GM19351 (cell line): Measurements from ENCODE around the gene COX7A2L.
"Not testable (repeated sequence)": the region's sequence is repeated elsewhere in the genome, so short reads cannot be mapped to it uniquely, and the experiment has no call there.

Experiments used
- ATAC-seq: cut with Tn5 transposase; IDR thresholded peaks from one replicate; pipeline ENCODE4 v1.9.1; 2021; ENCODE audit warnings: mild to moderate bottlenecking, moderate library complexity; ENCODE audit not compliant: unreplicated experiment

The COX7A2L gene

DNA sequence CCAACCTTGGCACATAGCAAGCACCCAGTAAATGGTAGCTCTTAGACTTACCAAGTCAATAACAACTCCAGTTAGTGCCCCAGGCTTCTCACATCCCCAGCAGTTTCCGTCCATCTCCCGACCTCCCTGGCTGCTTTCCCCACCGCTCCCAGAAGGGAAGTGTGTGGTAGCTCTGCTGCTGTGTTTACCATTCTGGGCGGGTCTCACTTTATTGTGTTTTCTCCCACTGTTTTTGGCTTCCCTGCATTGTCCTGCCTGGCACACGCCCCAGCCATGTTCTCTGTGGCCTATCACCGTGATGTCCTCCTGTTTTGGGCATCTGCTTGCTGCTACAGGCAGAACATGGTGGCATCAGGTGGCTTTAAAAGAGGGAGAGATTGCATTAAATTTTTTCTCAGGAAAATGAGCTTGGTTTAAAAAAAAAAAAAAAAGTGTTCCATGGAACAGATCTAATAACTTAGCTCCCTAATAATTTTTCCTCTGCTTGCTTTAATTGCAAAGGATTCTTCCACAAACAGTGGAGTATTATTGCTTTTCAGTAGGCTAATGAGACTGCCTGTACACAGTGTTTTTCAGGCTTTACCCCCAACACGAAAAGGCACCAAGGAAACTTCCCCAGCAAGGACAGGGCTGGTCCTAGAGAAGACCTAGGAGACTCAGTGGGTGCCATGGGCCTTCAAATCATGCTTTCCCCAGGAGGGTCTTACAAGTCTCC lies 8.0 kb upstream of the COX7A2L start:
- ATAC-seq, result no peak

DNA sequence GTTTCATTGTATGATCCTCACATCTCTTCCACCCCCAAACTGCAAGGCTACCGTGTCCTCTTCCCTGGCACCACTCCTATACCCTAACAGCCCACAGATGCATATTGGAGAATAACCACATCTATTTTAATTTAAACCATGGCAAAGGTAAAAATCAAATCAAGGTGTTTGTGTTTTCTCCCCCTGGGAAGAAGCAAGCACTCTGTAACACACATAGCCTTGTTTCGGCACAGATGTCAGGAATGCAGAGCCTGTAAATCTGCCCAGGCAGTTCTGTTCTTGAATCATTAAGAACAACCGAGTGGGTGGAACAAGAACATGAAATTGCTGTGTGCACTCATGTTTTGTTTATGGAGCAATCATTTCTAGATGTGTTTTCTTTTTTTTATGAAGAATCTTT lies 6.8 kb upstream of the COX7A2L start:
- ATAC-seq, result no peak

GRCh38 chr2:42366411-42366810 lies 5.4 kb upstream of the COX7A2L start:
- ATAC-seq, result no peak

DNA sequence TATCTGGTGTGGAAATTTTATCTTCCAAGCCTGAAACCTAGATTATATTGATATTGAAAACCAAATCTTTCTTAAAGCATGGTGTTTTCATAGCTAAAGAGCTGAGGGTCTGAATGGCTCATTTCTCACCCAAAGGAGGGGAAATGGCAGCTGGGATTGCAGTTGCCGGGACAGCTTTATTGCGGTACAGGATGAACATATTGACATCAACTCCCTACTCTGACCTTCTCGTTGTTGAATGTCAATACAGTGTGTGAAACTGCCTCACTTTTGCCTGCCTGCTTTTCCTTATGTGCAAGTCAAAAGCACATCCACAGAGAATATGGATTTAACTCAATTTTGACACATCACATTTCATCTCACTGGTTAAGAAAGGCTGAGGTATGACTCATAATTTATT lies 3.6 kb upstream of the COX7A2L start:
- no peak for ATAC-seq

DNA sequence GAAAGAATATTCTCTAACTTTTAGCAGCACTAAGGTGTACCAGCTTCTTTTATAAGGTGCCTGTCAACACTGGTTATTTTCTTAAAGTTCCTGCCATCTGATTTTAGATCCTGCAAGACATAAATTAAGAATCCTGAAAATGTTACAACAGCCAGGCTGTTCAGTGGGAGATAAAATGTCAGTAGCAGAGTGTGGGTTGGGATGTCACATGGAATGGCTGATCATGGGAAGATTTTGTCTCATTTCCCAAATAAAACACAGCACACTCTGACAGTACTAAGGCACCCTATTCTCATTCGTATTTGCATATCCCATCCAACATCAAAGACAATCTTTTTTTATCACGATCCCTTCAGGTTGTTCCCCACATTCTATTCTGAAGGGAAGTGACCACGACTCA lies 2.4 kb upstream of the COX7A2L start:
- no peak for ATAC-seq

- no peak for ATAC-seq
Observed at GRCh38 chr2:42361728-42362283, 789 bp upstream of the COX7A2L start.

- ATAC-seq, result no peak
Observed at GRCh38 chr2:42360493-42360889, 526 bp downstream of the COX7A2L start.

DNA sequence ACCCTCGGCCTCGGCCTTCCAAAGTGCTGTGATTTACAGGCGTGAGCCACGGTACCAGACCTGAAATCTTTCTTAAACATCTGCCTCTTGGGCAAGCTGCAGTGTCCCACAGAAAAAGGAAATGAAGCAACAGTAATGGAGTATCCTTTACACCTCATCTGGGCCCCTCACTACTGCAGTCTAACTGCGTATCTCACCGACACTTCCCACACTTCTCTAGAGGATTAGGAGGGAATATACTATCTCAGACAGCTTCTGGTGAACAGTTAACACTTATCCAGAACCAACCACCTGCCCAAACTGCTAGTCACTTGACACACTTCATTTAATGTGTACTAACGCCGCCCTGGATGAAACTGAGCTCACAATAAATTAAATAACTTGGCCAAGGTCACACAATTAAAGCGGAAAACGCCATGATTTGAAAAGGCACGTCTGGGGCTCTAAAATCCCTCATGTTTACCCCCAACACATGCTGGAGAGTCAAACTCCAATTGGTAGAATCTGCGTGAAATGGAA lies 993 bp downstream of the COX7A2L start:
- ATAC-seq, result no peak

DNA sequence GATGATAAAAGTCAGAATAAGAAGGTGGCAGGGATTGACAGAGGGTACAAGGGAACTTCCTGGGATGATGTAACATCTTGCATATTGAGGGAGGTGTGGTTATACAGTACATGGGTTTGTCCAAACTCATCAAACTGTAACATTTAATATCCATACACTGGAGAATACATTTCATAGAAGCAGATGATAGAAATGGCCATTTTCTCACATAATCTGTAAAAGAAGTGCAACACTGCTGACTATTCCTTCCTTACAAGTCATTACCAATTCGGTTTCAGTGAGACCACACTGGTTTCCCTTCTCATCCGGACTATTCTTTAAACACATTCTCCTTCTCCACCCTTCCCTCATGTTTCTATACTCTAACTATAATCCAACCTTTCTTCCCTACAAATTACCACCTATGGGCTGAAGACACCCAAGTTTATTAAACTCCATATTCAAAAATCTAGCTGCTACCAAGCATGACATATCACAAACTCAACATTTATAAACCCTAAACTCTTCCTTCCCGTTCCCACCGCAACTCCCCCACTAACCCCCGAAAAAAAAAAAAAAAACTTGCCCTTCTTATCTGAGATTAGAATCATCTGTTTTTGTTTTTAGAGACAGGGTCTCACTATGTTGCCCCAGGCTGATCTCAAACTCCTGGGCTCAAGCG lies 1.6 kb downstream of the COX7A2L start:
- no peak for ATAC-seq

DNA sequence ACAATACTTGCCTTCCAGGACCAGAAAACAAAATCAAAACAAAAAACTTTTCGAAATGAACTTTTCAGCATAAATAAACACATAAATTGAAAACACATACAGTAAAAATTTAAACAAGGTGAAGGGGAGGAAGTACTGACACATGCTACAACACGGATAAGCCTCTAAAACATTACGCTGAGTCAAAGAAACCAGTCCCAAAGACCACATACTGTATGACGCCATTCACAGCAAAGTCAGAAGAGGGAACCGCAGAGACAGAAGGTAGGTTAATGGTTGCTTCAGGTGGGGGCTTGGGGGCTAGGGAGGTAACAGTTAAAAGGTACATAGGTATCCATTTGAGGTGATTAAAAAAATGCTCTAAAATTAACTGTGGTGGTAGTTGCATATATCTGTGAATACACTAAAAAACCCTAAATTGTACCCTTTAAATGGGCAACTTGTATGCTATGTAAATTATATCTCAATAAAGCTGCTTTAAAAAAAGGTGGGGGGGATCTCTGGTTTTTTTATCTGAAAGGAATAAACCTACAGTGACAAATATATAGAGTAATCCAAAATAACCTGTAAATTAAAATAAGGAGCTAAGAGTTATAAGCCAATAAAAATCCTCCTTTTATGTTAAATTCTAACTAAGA lies 7.1 kb downstream of the COX7A2L start:
- ATAC-seq, result no peak

- ATAC-seq, result no peak
Observed at GRCh38 chr2:42351864-42352263, 9.2 kb downstream of the COX7A2L start.

DNA sequence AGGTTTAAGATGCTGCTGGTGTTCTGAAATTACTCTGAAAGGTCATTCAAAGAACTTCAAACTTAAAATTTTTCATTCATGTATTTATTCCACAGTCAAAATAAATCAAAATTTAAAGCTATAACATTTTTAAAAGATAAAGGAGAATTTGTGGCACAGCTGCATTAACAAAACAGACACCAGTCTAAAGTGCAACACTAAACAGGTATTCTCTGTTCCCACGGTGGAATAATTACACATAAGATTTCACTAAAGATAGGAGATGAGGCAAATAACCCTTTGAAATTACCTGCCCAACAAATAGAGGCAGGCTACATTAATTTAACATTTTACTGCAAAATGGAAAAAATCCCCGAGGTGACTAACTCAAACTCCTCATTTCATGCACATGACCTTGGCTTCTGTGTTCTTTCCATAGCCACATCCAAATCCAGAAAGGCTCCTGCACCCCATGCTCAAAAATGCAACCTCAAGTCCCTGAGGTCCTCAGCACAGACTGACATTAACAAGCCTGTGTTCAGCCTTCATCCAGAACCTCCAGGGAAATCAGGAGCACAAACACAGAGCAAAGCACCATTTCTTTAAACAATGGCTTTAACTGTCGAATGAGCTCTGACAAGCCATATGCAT lies 10.5 kb downstream of the COX7A2L start:
- ATAC-seq, result no peak

- no peak for ATAC-seq
Observed at GRCh38 chr2:42348113-42348805, 12.8 kb downstream of the COX7A2L start.

DNA sequence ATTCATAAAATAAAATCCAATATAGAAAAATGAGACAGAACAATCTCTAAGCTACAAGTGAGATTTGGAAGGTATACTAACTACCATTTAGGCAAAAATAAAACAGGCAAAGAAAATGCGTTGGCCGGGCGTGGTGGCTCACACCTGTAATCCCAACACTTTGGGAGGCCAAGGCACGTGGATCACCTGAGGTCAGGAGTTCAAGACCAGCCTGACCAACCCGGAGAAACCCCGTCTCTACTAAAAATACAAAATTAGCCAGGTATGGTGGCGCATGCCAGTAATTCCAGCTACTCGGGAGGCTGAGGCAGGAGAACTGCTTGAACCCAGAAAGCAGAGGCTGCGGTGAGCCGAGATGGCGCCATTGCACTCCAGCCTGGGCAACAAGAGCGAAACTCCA lies 13.5 kb downstream of the COX7A2L start:
- not testable (repeated sequence) for ATAC-seq

- not testable (repeated sequence) for ATAC-seq
Observed at GRCh38 chr2:42346856-42347255, 14.2 kb downstream of the COX7A2L start.

GRCh38 chr2:42345986-42346385 lies 15.0 kb downstream of the COX7A2L start:
- ATAC-seq, result no peak

GRCh38 chr2:42342795-42343241 lies 18.2 kb downstream of the COX7A2L start:
- no peak for ATAC-seq

- ATAC-seq, result peak; percentile 68
Observed at GRCh38 chr2:42342061-42342794, 18.8 kb downstream of the COX7A2L start.

GRCh38 chr2:42340938-42341636 lies 19.9 kb downstream of the COX7A2L start:
- ATAC-seq, result no peak
